ENCODE measurements around the gene OR2D2.

OR2D2 gene

GRCh38 chr11:6855971-6856541 is 36.2 kb downstream of the OR2D2 start:
- TF ChIP-seq SIN3A (IDR thresholded peaks at IDR 0.05; ENCODE audit: borderline replicate concordance, insufficient read depth, low read length) (no peak), POLR2AphosphoS5 (IDR thresholded peaks at IDR 0.05; ENCODE audit: low read depth, low read length) (no peak), TAF1 (IDR thresholded peaks at IDR 0.05; ENCODE audit: borderline replicate concordance, insufficient read depth, low read length) (no peak), FOXP2 (optimal IDR thresholded peaks at IDR 0.05; ENCODE audit: borderline replicate concordance, extremely low read depth, extremely low read length, insufficient read depth) (no peak)
- TF ChIP-seq, protein P1, sequence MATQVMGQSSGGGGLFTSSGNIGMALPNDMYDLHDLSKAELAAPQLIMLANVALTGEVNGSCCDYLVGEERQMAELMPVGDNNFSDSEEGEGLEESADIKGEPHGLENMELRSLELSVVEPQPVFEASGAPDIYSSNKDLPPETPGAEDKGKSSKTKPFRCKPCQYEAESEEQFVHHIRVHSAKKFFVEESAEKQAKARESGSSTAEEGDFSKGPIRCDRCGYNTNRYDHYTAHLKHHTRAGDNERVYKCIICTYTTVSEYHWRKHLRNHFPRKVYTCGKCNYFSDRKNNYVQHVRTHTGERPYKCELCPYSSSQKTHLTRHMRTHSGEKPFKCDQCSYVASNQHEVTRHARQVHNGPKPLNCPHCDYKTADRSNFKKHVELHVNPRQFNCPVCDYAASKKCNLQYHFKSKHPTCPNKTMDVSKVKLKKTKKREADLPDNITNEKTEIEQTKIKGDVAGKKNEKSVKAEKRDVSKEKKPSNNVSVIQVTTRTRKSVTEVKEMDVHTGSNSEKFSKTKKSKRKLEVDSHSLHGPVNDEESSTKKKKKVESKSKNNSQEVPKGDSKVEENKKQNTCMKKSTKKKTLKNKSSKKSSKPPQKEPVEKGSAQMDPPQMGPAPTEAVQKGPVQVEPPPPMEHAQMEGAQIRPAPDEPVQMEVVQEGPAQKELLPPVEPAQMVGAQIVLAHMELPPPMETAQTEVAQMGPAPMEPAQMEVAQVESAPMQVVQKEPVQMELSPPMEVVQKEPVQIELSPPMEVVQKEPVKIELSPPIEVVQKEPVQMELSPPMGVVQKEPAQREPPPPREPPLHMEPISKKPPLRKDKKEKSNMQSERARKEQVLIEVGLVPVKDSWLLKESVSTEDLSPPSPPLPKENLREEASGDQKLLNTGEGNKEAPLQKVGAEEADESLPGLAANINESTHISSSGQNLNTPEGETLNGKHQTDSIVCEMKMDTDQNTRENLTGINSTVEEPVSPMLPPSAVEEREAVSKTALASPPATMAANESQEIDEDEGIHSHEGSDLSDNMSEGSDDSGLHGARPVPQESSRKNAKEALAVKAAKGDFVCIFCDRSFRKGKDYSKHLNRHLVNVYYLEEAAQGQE (IDR thresholded peaks at IDR 0.05; ENCODE audit: insufficient read depth in 1 of 2, low read depth in 2 of 2, low read length in 2 of 2), result no peak

GRCh38 chr11:6850526-6850925 is 41.8 kb downstream of the OR2D2 start:
- TF ChIP-seq, protein P1 (IDR thresholded peaks at IDR 0.05; ENCODE audit: insufficient read depth in 1 of 2, low read depth in 2 of 2, low read length in 2 of 2), result no peak
- TF ChIP-seq FOXP2 (optimal IDR thresholded peaks at IDR 0.05; ENCODE audit: borderline replicate concordance, extremely low read depth, extremely low read length, insufficient read depth) (no peak), SIN3A (IDR thresholded peaks at IDR 0.05; ENCODE audit: borderline replicate concordance, insufficient read depth, low read length) (no peak), TAF1 (IDR thresholded peaks at IDR 0.05; ENCODE audit: borderline replicate concordance, insufficient read depth, low read length) (no peak), POLR2AphosphoS5 (IDR thresholded peaks at IDR 0.05; ENCODE audit: low read depth, low read length) (no peak)

DNA sequence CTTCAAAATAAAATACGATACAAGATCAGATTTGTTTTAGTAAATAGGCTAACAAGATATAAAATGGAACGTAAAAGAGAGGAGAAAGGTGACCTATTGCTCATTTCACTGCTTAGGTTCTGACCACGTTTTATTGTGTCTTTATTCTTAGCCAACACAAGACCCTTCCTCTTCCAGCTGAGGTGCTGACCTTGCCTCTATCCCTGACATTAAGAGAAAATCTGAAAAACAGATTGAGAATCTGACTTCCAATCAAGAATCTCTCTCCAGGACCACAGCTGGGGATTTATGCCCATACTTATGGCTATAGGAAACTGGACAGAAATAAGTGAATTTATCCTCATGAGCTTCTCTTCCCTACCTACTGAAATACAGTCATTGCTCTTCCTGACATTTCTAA is 46.9 kb downstream of the OR2D2 start, which contains the start of gene OR10A5:
TSS of gene OR10A5 (plus strand) at position 301 of the 400 bp plus-strand sequence. CDS start at position 301, 0 bp downstream.
- TF ChIP-seq TAF1 (IDR thresholded peaks at IDR 0.05; ENCODE audit: borderline replicate concordance, insufficient read depth, low read length) (no peak), POLR2AphosphoS5 (IDR thresholded peaks at IDR 0.05; ENCODE audit: low read depth, low read length) (no peak), SIN3A (IDR thresholded peaks at IDR 0.05; ENCODE audit: borderline replicate concordance, insufficient read depth, low read length) (no peak), FOXP2 (optimal IDR thresholded peaks at IDR 0.05; ENCODE audit: borderline replicate concordance, extremely low read depth, extremely low read length, insufficient read depth) (no peak)
- TF ChIP-seq, protein P1 (IDR thresholded peaks at IDR 0.05; ENCODE audit: insufficient read depth in 1 of 2, low read depth in 2 of 2, low read length in 2 of 2), result no peak

GRCh38 chr11:6844356-6844755 is 47.9 kb downstream of the OR2D2 start:
- TF ChIP-seq, protein P1 (IDR thresholded peaks at IDR 0.05; ENCODE audit: insufficient read depth in 1 of 2, low read depth in 2 of 2, low read length in 2 of 2), result no peak
- TF ChIP-seq POLR2AphosphoS5 (IDR thresholded peaks at IDR 0.05; ENCODE audit: low read depth, low read length) (no peak), FOXP2 (optimal IDR thresholded peaks at IDR 0.05; ENCODE audit: borderline replicate concordance, extremely low read depth, extremely low read length, insufficient read depth) (no peak), TAF1 (IDR thresholded peaks at IDR 0.05; ENCODE audit: borderline replicate concordance, insufficient read depth, low read length) (no peak), SIN3A (IDR thresholded peaks at IDR 0.05; ENCODE audit: borderline replicate concordance, insufficient read depth, low read length) (no peak)

Measured in PFSK-1 (cell line).